Transverse colon (tissue), 4 donors: Measurements from ENCODE around the gene OLIG2. TPM values are rescaled to one million over a fixed set of nuclear protein-coding genes. Genes with fewer than 3 reads are reported as not detected.

Source experiments
- DNase-seq: peaks from one replicate; pipeline ENCODE4 v3.0.0-alpha.2; 2019
- H3K27ac ChIP-seq, 4 donors: fragments of 200-600 bp; sonication (generic); 2 replicates each; pipeline ENCODE4 v1.5.1; 2016 to 2018; ENCODE audit warnings: inconsistent platforms in 4 of 4
- H3K27me3 ChIP-seq: fragments of 200-600 bp; sonication (generic); 2 replicates; pipeline ENCODE4 v1.5.1; 2017; ENCODE audit warnings: inconsistent platforms
- H3K36me3 ChIP-seq, 4 donors: fragments of 200-600 bp; sonication (generic); 2 replicates each; pipeline ENCODE4 v1.5.1; 2017 to 2019; ENCODE audit warnings: inconsistent platforms in 4 of 4
- H3K4me1 ChIP-seq, 4 donors: fragments of 200-600 bp; sonication (generic); 2 replicates each; pipeline ENCODE4 v1.5.1; 2017 to 2020; ENCODE audit warnings: inconsistent platforms in 4 of 4
- H3K4me3 ChIP-seq, 4 donors: fragments of 200-600 bp; sonication (generic); 1 replicate in 1 of 4; 2 replicates in 3 of 4; pipeline versions ENCODE4 v1.5.1 to v1.6.1; 2017 to 2019; ENCODE audit warnings: inconsistent platforms in 4 of 4
- H3K9me3 ChIP-seq, 2 donors: fragments of 200-600 bp; sonication (generic); 2 replicates each; pipeline ENCODE4 v1.5.1; 2017 to 2019; ENCODE audit warnings: inconsistent platforms in 2 of 2
- EP300 ChIP-seq: sonication (generic); formaldehyde crosslinking; IDR thresholded peaks from one replicate; pipeline ENCODE4 v1.6.1; 2017; ENCODE audit warnings: antibody characterized with exemption, low read depth
- POLR2A ChIP-seq: fragments of 450-650 bp; IDR thresholded peaks from one replicate; pipeline ENCODE4 v1.6.1; 2016; ENCODE audit warnings: antibody characterized with exemption, mild to moderate bottlenecking, moderate library complexity
- POLR2AphosphoS5 ChIP-seq, 3 donors: sonication (generic); formaldehyde crosslinking; IDR thresholded peaks; one replicate each; pipeline ENCODE4 v1.6.1; 2016; ENCODE audit warnings: antibody characterized with exemption in 3 of 3
- WGBS, 2 donors: methylation state at CpG; one replicate each; pipeline ENCODE4 v1.1.5; 2018; ENCODE audit warnings: low coverage in 1 of 2; 5-methylcytosine and 5-hydroxymethylcytosine counted together
- in situ Hi-C, 4 donors: fragments of 200-750 bp; cut with MboI; loops; one replicate each; pipeline versions ENCODE4 v1.15.0 to v1.15.1; 2017; ENCODE audit warnings: low sequenced_read_pairs in 3 of 4, low pct_ligation_motif_present in 1 of 4, low pct_unique_long_range_greater_than_20kb in 1 of 4
- intact Hi-C: fragments of 100-400 bp; cut with DNase I; formaldehyde crosslinking; loops from one replicate; pipeline ENCODE4 v1.15.1; 2023; ENCODE audit warnings: low total_unique reads
- total RNA-seq, 4 donors: library from RNA; depleted of rRNA; stranded (reverse); fragments of >200 nt; gene quantifications; one replicate each; pipeline ENCODE4 v1.1.0, GENCODE V29; 2016
- TF ChIP-seq, protein P1 (sequence below), 5 experiments: fragments of 200-600 bp in 3 of 5; fragments of 450-650 bp in 2 of 5; sonication (generic) in 3 of 5; IDR thresholded peaks; 1 replicate in 2 of 5; 2 replicates in 3 of 5; pipeline ENCODE4 v1.5.1; 2016 to 2017; ENCODE audit warnings: antibody characterized with exemption in 5 of 5, inconsistent platforms in 3 of 5, mild to moderate bottlenecking in 2 of 5, moderate library complexity in 1 of 5

OLIG2 gene
- total RNA-seq, 4 donors from 2014 or later, result not detected

GRCh38 chr21:32994305-32994704 is 31.4 kb upstream of the OLIG2 start:
- no peaks in the 10 kb centered on the region for H3K36me3 ChIP-seq
- no peak for DNase-seq
- H3K27ac ChIP-seq, result no peak overlapping the region
- TF ChIP-seq, protein P1, sequence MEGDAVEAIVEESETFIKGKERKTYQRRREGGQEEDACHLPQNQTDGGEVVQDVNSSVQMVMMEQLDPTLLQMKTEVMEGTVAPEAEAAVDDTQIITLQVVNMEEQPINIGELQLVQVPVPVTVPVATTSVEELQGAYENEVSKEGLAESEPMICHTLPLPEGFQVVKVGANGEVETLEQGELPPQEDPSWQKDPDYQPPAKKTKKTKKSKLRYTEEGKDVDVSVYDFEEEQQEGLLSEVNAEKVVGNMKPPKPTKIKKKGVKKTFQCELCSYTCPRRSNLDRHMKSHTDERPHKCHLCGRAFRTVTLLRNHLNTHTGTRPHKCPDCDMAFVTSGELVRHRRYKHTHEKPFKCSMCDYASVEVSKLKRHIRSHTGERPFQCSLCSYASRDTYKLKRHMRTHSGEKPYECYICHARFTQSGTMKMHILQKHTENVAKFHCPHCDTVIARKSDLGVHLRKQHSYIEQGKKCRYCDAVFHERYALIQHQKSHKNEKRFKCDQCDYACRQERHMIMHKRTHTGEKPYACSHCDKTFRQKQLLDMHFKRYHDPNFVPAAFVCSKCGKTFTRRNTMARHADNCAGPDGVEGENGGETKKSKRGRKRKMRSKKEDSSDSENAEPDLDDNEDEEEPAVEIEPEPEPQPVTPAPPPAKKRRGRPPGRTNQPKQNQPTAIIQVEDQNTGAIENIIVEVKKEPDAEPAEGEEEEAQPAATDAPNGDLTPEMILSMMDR (IDR thresholded peaks at IDR 0.05), result no peak
- TF ChIP-seq POLR2A (no peak), POLR2AphosphoS5 (IDR thresholded peaks at IDR 0.05) (no peak), EP300 (no peak)
- 48 to 54% methylated on average over 3 of the region's 3 CpGs for WGBS, 2 donors
- intact Hi-C loops (no loop called here), in situ Hi-C loops (no loop called here)
- peaks cover 50% of the 10 kb centered on the region for H3K27me3 ChIP-seq
- no peaks in the 10 kb centered on the region for H3K9me3 ChIP-seq
- H3K4me1 ChIP-seq, result no peaks in the 10 kb centered on the region
- no peak overlapping the region for H3K4me3 ChIP-seq

DNA sequence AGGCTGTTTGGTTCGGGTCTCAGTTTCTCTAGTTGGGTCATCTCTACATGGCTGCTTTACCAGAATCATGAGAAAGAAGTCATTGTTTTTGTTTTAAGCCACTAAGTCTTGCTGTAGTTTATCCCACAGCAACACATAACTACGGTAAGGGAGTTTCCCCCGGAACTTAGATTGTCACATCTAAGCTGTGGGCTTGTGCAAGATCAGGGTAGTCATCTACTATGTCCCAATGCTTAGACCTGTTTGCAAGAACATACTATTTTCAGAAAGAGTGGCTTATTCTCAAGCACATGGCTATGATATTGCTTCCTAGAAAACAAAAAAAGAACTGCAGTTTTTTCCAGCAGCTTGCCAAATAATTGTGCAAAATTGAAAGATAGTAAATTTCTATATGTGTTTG is 18.0 kb upstream of the OLIG2 start:
- no peaks in the 10 kb centered on the region for H3K9me3 ChIP-seq
- WGBS, 2 donors, result 75 to 86% methylated on average over 2 to 3 of the region's 3 CpGs
- H3K27me3 ChIP-seq, result peaks cover 18% of the 10 kb centered on the region
- no peak overlapping the region for H3K4me3 ChIP-seq
- H3K27ac ChIP-seq, result no peak overlapping the region
- intact Hi-C loops, result no loop called here
- H3K36me3 ChIP-seq, result no peaks in the 10 kb centered on the region
- TF ChIP-seq POLR2AphosphoS5 (IDR thresholded peaks at IDR 0.05) (no peak), EP300 (no peak)
- TF ChIP-seq, protein P1 (IDR thresholded peaks at IDR 0.05), result no peak
- no peaks in the 10 kb centered on the region for H3K4me1 ChIP-seq
- in situ Hi-C loops, result no loop called here
- no peak for DNase-seq

- in situ Hi-C loops, result no loop called here
- 55 to 57% methylated on average over 1 to 3 of the region's 3 CpGs for WGBS, 2 donors
- DNase-seq, result no peak
- Histone ChIP-seq H3K27ac (no peak overlapping the region), H3K4me1 (no peaks in the 10 kb centered on the region), H3K9me3 (no peaks in the 10 kb centered on the region), H3K27me3 (peaks cover 18% of the 10 kb centered on the region), H3K36me3 (no peaks in the 10 kb centered on the region), H3K4me3 (no peak overlapping the region)
- intact Hi-C loops, result no loop called here
- TF ChIP-seq, protein P1 (IDR thresholded peaks at IDR 0.05), result no peak
- TF ChIP-seq EP300, result no peak
- no peak for TF ChIP-seq POLR2A
- TF ChIP-seq POLR2AphosphoS5 (IDR thresholded peaks at IDR 0.05), result no peak
These were observed 17.2 kb upstream of the OLIG2 start for GRCh38 chr21:33008333-33009051.

DNA sequence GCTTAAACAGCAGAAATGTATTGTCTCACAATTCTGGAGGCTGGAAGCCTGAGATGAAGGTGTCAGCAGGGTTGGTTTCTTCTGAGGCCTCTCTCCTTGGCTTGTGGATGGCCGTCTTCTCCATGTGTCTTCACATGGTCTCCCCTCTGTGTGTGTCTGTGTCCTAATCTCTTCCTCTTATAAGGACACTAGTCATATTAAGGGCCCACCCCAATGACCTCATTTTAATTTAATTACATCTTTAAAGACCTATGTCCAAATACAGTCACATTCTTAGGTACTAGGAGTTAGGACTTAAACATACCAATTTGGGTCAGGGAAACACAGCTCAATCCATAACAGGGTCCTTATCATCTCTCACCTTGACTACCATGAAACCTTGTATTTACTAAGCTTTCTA is 14.8 kb upstream of the OLIG2 start:
- in situ Hi-C loops, result no loop called here
- TF ChIP-seq, protein P1 (IDR thresholded peaks at IDR 0.05), result no peak
- TF ChIP-seq EP300, result no peak
- no peak for TF ChIP-seq POLR2A
- no peak for TF ChIP-seq POLR2AphosphoS5 (IDR thresholded peaks at IDR 0.05)
- H3K4me3 ChIP-seq, result no peak overlapping the region
- H3K27me3 ChIP-seq, result peaks cover 36% of the 10 kb centered on the region
- intact Hi-C loops, result no loop called here
- no peaks in the 10 kb centered on the region for H3K9me3 ChIP-seq
- H3K36me3 ChIP-seq, result no peaks in the 10 kb centered on the region
- H3K27ac ChIP-seq, result no peak overlapping the region
- no peaks in the 10 kb centered on the region for H3K4me1 ChIP-seq
- WGBS, 2 donors, result 78 to 89% methylated on average over 1 of the region's 1 CpG
- DNase-seq, result no peak
